Forelimb muscle (tissue), 1 donor: ENCODE data around the gene DEPDC1. TPM values are rescaled to one million over a fixed set of nuclear protein-coding genes. Genes with fewer than 3 reads are reported as not detected.

Source experiments
- polyA plus RNA-seq: library from polyadenylated mRNA; unstranded; fragments of 120-200 nt; gene quantifications from one replicate; pipeline ENCODE4 v1.2.1, GENCODE V29; 2013; ENCODE audit not compliant: insufficient read length

Gene DEPDC1
- polyA plus RNA-seq, 1 donor: 7.1 TPM

Other genes starting within 250 kb of the DEPDC1 start
- not detected for gene RPE65, start 47.1 kb downstream of the DEPDC1 start, polyA plus RNA-seq